Activated naive CD8-positive, alpha-beta T cell treated with anti-CD3 and anti-CD28 coated beads, Interleukin-2, amount 10 ng/mL, durations not matched to agents 7 days and 5 days (primary cell): ENCODE measurements around the gene TPRG1L. TPM values are rescaled to one million over a fixed set of nuclear protein-coding genes. Genes with fewer than 3 reads are reported as not detected.

Source experiments
- ATAC-seq: fragments of 150-1000 bp; cut with Tn5 transposase; one replicate; pipeline ENCODE4 v1.10.0; 2021; ENCODE audit warnings: low read depth, moderate library complexity
- POLR2A ChIA-PET: fragments of 350-600 bp; sonication (Branson Sonifier 250); formaldehyde crosslinking; loops from one replicate; lab custom pipeline; 2021; ENCODE audit warnings: antibody characterized with exemption; lab: Charles Lee
- DNase-seq: peaks from one replicate; pipeline ENCODE4 v3.0.0; 2021
- H3K27ac Mint-ChIP-seq: one replicate; pipeline ENCODE4 v1.8.0; 2022; ENCODE audit warnings: mild to moderate bottlenecking, mixed read lengths
- H3K27me3 Mint-ChIP-seq: one replicate; pipeline ENCODE4 v1.8.0; 2022; ENCODE audit warnings: mild to moderate bottlenecking, moderate library complexity, mixed read lengths
- H3K36me3 Mint-ChIP-seq: one replicate; pipeline ENCODE4 v1.8.0; 2021; ENCODE audit warnings: mild to moderate bottlenecking, mixed read lengths
- H3K4me1 Mint-ChIP-seq: one replicate; pipeline ENCODE4 v1.8.0; 2021; ENCODE audit warnings: mixed read lengths
- H3K4me3 Mint-ChIP-seq: one replicate; pipeline ENCODE4 v1.8.0; 2022; ENCODE audit warnings: mild to moderate bottlenecking, moderate library complexity, mixed read lengths
- H3K9me3 Mint-ChIP-seq: one replicate; pipeline ENCODE4 v1.8.0; 2021; ENCODE audit warnings: mixed read lengths
- total RNA-seq, 2 experiments: library from RNA; stranded (reverse); gene quantifications; one replicate each; pipeline ENCODE4 v1.2.3, GENCODE V29; 2021

The TPRG1L gene
- total RNA-seq, 2 experiments from 2014 or later = 23.8 to 29.4 TPM

DNA sequence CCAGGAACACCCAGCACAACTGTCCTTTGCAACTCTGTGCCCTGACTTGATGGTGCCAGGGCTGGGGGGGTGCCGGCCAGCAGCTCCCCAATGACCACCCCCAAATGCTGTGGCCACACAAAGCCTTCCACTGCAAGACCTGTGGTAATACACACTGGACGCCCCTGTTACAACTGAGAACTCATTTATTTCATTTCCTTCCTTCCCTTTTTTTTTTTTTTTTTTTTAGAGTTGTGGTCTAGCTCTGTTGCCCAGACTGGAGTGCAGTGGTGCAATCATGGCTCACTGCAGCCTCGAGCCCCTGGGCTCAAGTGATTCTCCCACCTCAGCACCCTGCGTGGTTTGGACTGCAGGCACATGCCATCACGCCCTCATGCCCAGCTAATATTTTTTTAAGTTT is 52.7 kb downstream of the TPRG1L start:
- DNase-seq (no peak), ATAC-seq (no peak)
- Mint-ChIP-seq H3K27ac (no peak overlapping the region), H3K36me3 (no peaks in the 10 kb centered on the region), H3K4me1 (peaks cover 17% of the 10 kb centered on the region), H3K9me3 (no peaks in the 10 kb centered on the region), H3K4me3 (no peak overlapping the region), H3K27me3 (peaks cover 10% of the 10 kb centered on the region)
- POLR2A ChIA-PET = no interaction called here

DNA sequence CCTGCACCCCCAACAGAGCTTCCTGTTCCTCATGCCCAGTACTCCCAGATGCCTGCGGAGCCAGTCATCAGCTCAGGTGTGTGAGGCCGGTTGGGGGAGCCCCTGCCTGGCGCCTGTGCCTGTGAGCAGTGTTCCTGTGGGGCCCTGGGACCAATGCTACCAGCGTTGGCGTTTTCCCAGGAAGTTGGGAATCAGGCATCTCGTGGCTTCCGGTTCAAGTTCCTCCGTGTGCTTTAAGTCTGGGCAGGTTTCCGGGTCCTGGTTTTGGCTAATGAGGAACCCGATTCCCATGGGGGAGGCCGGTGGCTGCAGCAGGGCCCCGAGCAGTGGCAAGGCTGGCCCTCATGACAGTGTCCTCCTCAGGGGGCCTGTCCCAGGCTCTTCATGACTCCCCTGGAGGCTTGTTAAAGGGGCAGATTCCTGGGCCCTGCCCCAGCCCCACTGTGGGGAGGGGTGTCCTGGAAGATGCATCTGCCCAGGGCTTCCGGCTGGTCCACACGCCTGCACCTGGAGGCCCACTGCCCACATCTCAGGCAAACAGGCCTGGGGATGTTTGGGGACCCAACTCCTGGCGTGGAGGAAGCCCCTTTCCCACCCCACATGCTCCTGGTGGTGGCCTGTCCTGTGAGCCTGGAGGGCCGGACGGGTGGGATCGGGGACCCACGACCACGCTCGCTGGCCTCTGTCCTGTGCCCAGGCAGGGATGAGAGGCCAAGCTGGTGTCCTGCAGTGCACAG is 53.7 kb downstream of the TPRG1L start:
- peaks cover 17% of the 10 kb centered on the region for H3K4me1 Mint-ChIP-seq
- no peak for ATAC-seq
- no peaks in the 10 kb centered on the region for H3K36me3 Mint-ChIP-seq
- H3K27me3 Mint-ChIP-seq = peaks cover 14% of the 10 kb centered on the region
- no peak overlapping the region for H3K27ac Mint-ChIP-seq
- no peaks in the 10 kb centered on the region for H3K9me3 Mint-ChIP-seq
- H3K4me3 Mint-ChIP-seq = no peak overlapping the region
- POLR2A ChIA-PET = no interaction called here
- DNase-seq = no peak

DNA sequence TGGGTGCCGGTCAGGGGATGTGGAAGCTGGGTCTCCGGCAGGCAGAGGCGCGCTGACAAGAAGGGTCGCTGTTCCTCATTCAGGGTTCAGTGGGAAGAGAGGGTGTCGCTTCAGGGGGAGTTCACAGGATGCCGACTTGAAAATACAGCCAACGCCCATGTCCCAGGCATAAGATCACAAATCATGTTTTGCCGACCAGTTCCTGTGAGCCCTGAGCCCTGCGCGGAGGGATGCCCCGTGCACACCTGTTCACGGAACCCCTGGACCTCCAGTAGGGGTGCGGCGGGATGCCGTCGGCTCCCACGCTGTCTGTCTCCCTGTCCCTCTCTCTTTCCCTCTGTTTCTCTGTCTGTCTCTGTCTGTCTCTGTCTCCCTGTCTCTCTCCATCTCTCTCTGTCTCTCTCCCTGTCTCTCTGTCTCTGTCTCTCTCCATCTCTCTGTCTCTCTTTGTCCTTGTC is 54.3 kb downstream of the TPRG1L start:
- Mint-ChIP-seq H3K27me3 (peaks cover 14% of the 10 kb centered on the region), H3K4me3 (no peak overlapping the region), H3K4me1 (peaks cover 17% of the 10 kb centered on the region), H3K9me3 (no peaks in the 10 kb centered on the region), H3K27ac (no peak overlapping the region), H3K36me3 (no peaks in the 10 kb centered on the region)
- no peak for DNase-seq
- no peak for ATAC-seq
- POLR2A ChIA-PET = no interaction called here

Other genes with a start within 250 kb of the TPRG1L start
- gene ARHGEF16, start 170.3 kb upstream of the TPRG1L start, total RNA-seq = not detected
- gene MEGF6, start 13.5 kb upstream of the TPRG1L start, total RNA-seq = 10 to 100 TPM; 56.6 TPM
- 10 to 100 TPM; 40.2 to 41.6 TPM for gene WRAP73, start 25.1 kb downstream of the TPRG1L start, total RNA-seq
- 1 to 10 TPM in 1 of 2 experiments, under 1 TPM in 1; 0.62 to 1.1 TPM for gene TP73, start 27.5 kb downstream of the TPRG1L start, total RNA-seq
- not detected for gene CCDC27, start 127.4 kb downstream of the TPRG1L start, total RNA-seq
- gene SMIM1, start 147.7 kb downstream of the TPRG1L start, total RNA-seq = 1 to 10 TPM in 1 of 2 experiments, under 1 TPM in 1; 0.94 to 2.1 TPM
- 10 to 100 TPM; 32.0 to 40.6 TPM for gene LRRC47, start 171.5 kb downstream of the TPRG1L start, total RNA-seq
- gene CEP104, start 232.2 kb downstream of the TPRG1L start, total RNA-seq = 10 to 100 TPM; 44.6 to 46.9 TPM
- 10 to 100 TPM; 14.3 to 15.8 TPM for gene DFFB, start 232.5 kb downstream of the TPRG1L start, total RNA-seq